H9 (cell line): ENCODE data around the gene ABCA13. TPM values are rescaled to one million over a fixed set of nuclear protein-coding genes. Genes with fewer than 3 reads are reported as not detected.

Experiments used
- DNase-seq: peaks from one replicate; pipeline ENCODE4 v3.0.0-alpha.2; 2017
- H2AFZ ChIP-seq: one replicate; pipeline ENCODE4 v1.6.1; 2013; ENCODE audit warnings: mild to moderate bottlenecking, low read length, control low read depth, moderate library complexity
- H2AK5ac ChIP-seq: 2 replicates; pipeline ENCODE4 v1.6.1; 2013; ENCODE audit warnings: low read length, control low read depth, mixed read lengths; ENCODE audit not compliant: insufficient read length
- H2BK120ac ChIP-seq: one replicate; pipeline ENCODE4 v1.6.1; 2013; ENCODE audit warnings: low read depth, mild to moderate bottlenecking, low read length, control low read depth, inconsistent platforms; ENCODE audit not compliant: poor library complexity, severe bottlenecking
- H2BK12ac ChIP-seq: 2 replicates; pipeline ENCODE4 v1.6.1; 2013; ENCODE audit warnings: low read length, control low read depth, mixed read lengths, low read depth; ENCODE audit not compliant: insufficient read length
- H2BK15ac ChIP-seq: 2 replicates; pipeline ENCODE4 v1.6.1; 2013; ENCODE audit warnings: low read depth, low read length, control low read depth
- H2BK20ac ChIP-seq: one replicate; pipeline ENCODE4 v1.6.1; 2013; ENCODE audit warnings: low read depth, mild to moderate bottlenecking, low read length, control low read depth, inconsistent platforms; ENCODE audit not compliant: poor library complexity, severe bottlenecking
- H2BK5ac ChIP-seq: 2 replicates; pipeline ENCODE4 v1.6.1; 2013; ENCODE audit warnings: low read length, control low read depth, mixed read lengths; ENCODE audit not compliant: insufficient read length
- H3K14ac ChIP-seq: 2 replicates; pipeline ENCODE4 v1.6.1; 2013; ENCODE audit warnings: low read length, control low read depth; ENCODE audit not compliant: insufficient read depth
- H3K18ac ChIP-seq: 2 replicates; pipeline ENCODE4 v1.6.1; 2013; ENCODE audit warnings: low read depth, mild to moderate bottlenecking, mixed read lengths, low read length, control low read depth; ENCODE audit not compliant: insufficient read length
- H3K23ac ChIP-seq: 2 replicates; pipeline ENCODE4 v1.6.1; 2013; ENCODE audit warnings: low read length, control low read depth, mixed read lengths, low read depth; ENCODE audit not compliant: insufficient read length
- H3K23me2 ChIP-seq: 2 replicates; pipeline ENCODE4 v1.6.1; 2013; ENCODE audit warnings: low read depth, mild to moderate bottlenecking, mixed read lengths, low read length, control low read depth; ENCODE audit not compliant: insufficient read length, poor library complexity, severe bottlenecking
- H3K27ac ChIP-seq: 2 replicates; pipeline ENCODE4 v1.5.1; 2013; ENCODE audit warnings: low read length, control low read depth, mixed read lengths, low read depth; ENCODE audit not compliant: insufficient read length
- H3K27me3 ChIP-seq: 2 replicates; pipeline ENCODE4 v1.6.1; 2013; ENCODE audit warnings: low read length, control low read depth, inconsistent platforms; ENCODE audit not compliant: insufficient read depth
- H3K4ac ChIP-seq: 2 replicates; pipeline ENCODE4 v1.6.1; 2013; ENCODE audit warnings: low read depth, mild to moderate bottlenecking, control low read depth, inconsistent platforms, low read length, moderate library complexity
- H3K4me1 ChIP-seq: 2 replicates; pipeline ENCODE4 v1.6.1; 2013; ENCODE audit warnings: low read length, control low read depth, inconsistent platforms; ENCODE audit not compliant: insufficient read depth
- H3K4me2 ChIP-seq: 2 replicates; pipeline ENCODE4 v1.6.1; 2013; ENCODE audit warnings: low read length, control low read depth, mixed read lengths; ENCODE audit not compliant: insufficient read length, insufficient read depth
- H3K56ac ChIP-seq: 2 replicates; pipeline ENCODE4 v1.6.1; 2013; ENCODE audit warnings: low read depth, mild to moderate bottlenecking, mixed read lengths, low read length, control low read depth; ENCODE audit not compliant: insufficient read length
- H3K79me1 ChIP-seq: 2 replicates; pipeline ENCODE4 v1.6.1; 2013; ENCODE audit warnings: low read depth, mild to moderate bottlenecking, moderate library complexity, low read length, control low read depth, inconsistent platforms; ENCODE audit not compliant: insufficient read depth, poor library complexity, severe bottlenecking
- H3K79me2 ChIP-seq: 2 replicates; pipeline ENCODE4 v1.6.1; 2013; ENCODE audit warnings: low read length, control low read depth, inconsistent platforms; ENCODE audit not compliant: insufficient read depth
- H3K9ac ChIP-seq: 2 replicates; pipeline ENCODE4 v1.6.1; 2013; ENCODE audit warnings: low read length, control low read depth, mixed read lengths; ENCODE audit not compliant: insufficient read length; ENCODE audit errors: extremely low read depth
- H3K9me3 ChIP-seq: one replicate; pipeline ENCODE4 v1.6.1; 2013; ENCODE audit warnings: low read depth, low read length, inconsistent platforms; ENCODE audit not compliant: control insufficient read depth
- H3T11ph ChIP-seq: one replicate; pipeline ENCODE4 v1.6.1; 2013; ENCODE audit warnings: mild to moderate bottlenecking, low read length, control low read depth, inconsistent platforms
- H4K20me1 ChIP-seq: one replicate; pipeline ENCODE4 v1.6.1; 2013; ENCODE audit not compliant: control insufficient read depth, insufficient read length, insufficient read depth
- H4K5ac ChIP-seq: 2 replicates; pipeline ENCODE4 v1.6.1; 2013; ENCODE audit warnings: low read depth, mild to moderate bottlenecking, mixed read lengths, low read length, control low read depth; ENCODE audit not compliant: insufficient read length
- H4K8ac ChIP-seq: replicated peaks from 2 replicates; pipeline ENCODE4 v1.6.1; 2013; ENCODE audit warnings: low read length, control low read depth, mixed read lengths, low read depth; ENCODE audit not compliant: insufficient read length
- H4K91ac ChIP-seq: 2 replicates; pipeline ENCODE4 v1.6.1; 2013; ENCODE audit warnings: low read depth, mild to moderate bottlenecking, moderate library complexity, mixed read lengths, low read length, control low read depth; ENCODE audit not compliant: insufficient read length
- H3K27ac Mint-ChIP-seq, 3 experiments: 2 replicates in 2 of 3; 3 replicates in 1 of 3; pipeline ENCODE4 v1.8.0; 2020 to 2021; ENCODE audit warnings: mixed read lengths in 3 of 3, mild to moderate bottlenecking in 1 of 3, moderate library complexity in 1 of 3
- H3K27me3 Mint-ChIP-seq: 2 replicates; pipeline ENCODE4 v1.8.0; 2021; ENCODE audit warnings: low read depth, mild to moderate bottlenecking, moderate library complexity, mixed read lengths
- H3K36me3 Mint-ChIP-seq, 3 experiments: 2 replicates in 2 of 3; 3 replicates in 1 of 3; pipeline ENCODE4 v1.8.0; 2020 to 2021; ENCODE audit warnings: low read depth in 3 of 3, mixed read lengths in 3 of 3; ENCODE audit not compliant: insufficient read depth in 1 of 3
- H3K4me1 Mint-ChIP-seq, 2 experiments: 2 replicates each; pipeline ENCODE4 v1.8.0; 2020; ENCODE audit warnings: mixed read lengths in 2 of 2
- H3K4me3 Mint-ChIP-seq, 2 experiments: 2 replicates in 1 of 2; 3 replicates in 1 of 2; pipeline ENCODE4 v1.8.0; 2020 to 2021; ENCODE audit warnings: mild to moderate bottlenecking in 2 of 2, mixed read lengths in 2 of 2, moderate library complexity in 1 of 2
- H3K9me3 Mint-ChIP-seq, 2 experiments: 2 replicates in 1 of 2; 3 replicates in 1 of 2; pipeline ENCODE4 v1.8.0; 2020; ENCODE audit warnings: mild to moderate bottlenecking in 2 of 2, mixed read lengths in 2 of 2, moderate library complexity in 1 of 2
- WGBS: extraction: QIAGEN DNeasy Blood & Tissue Kit; methylation state at CpG from one replicate; pipeline ENCODE4 v1.1.7; 2013; ENCODE audit warnings: missing lambda C conversion rate, low lambda C conversion rate, mixed read lengths; ENCODE audit not compliant: insufficient read length; ENCODE audit errors: extremely low coverage; 5-methylcytosine and 5-hydroxymethylcytosine counted together
- total RNA-seq: library from RNA; stranded (reverse); gene quantifications from 2 replicates; pipeline ENCODE4 v1.2.1, GENCODE V29; 2021
- TF ChIP-seq, protein P1 (sequence below): fragments of 200-600 bp; sonication (generic); conservative IDR thresholded peaks from 3 replicates; pipeline ENCODE4 v1.8.0; 2021; ENCODE audit warnings: antibody characterized with exemption, mild to moderate bottlenecking

Gene ABCA13
- total RNA-seq, 1 experiment from 2014 or later = 0.11 TPM

DNA sequence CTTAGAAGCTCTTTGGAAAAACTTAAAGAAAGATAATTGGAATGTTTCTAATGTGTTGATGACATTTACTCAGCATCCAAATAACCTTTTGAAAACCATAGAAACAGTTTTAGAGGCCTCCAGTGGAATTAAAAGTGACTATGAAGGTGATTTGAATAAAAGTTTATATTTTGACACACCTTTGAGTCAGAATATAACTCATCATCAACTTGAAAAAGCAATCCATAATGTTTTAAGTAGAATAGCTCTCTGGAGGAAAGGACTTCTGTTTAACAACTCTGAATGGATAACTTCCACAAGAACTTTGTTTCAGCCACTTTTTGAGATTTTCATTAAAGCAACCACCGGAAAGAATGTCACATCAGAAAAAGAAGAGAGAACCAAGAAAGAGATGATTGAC, 108.2 kb downstream of the ABCA13 start:
- H3K4me1 Mint-ChIP-seq = no peaks in the 10 kb centered on the region

More for the DNA sequence above, 108.2 kb downstream of the ABCA13 start:
- no peak overlapping the region for H3K27ac ChIP-seq
- H3K18ac ChIP-seq = no peak overlapping the region
- no peaks in the 10 kb centered on the region for H3K23me2 ChIP-seq
- no peak for DNase-seq
- no peak overlapping the region for H4K8ac ChIP-seq
- H3K79me1 ChIP-seq = no peaks in the 10 kb centered on the region
- H3T11ph ChIP-seq = no peak overlapping the region
- H3K14ac ChIP-seq = no peak overlapping the region
- no peaks in the 10 kb centered on the region for H3K4me1 ChIP-seq
- no peak overlapping the region for H2BK12ac ChIP-seq
- H2BK15ac ChIP-seq = no peak overlapping the region
- H2AK5ac ChIP-seq = no peak overlapping the region
- no peak overlapping the region for H2BK5ac ChIP-seq
- no peak overlapping the region for H3K56ac ChIP-seq
- no peak overlapping the region for H3K4ac ChIP-seq
- no peak overlapping the region for H4K91ac ChIP-seq
- no CpG with 5 or more reads among the region's 1 CpG for WGBS
- Mint-ChIP-seq H3K27ac (no peak overlapping the region), H3K4me3 (no peak overlapping the region), H3K9me3 (no peaks in the 10 kb centered on the region), H3K27me3 (no peaks in the 10 kb centered on the region), H3K36me3 (peaks cover 0 to 1% (median 0%) of the 10 kb centered on the region in 3 experiments; a peak in 1 of 7 replicates)
- TF ChIP-seq, protein P1, sequence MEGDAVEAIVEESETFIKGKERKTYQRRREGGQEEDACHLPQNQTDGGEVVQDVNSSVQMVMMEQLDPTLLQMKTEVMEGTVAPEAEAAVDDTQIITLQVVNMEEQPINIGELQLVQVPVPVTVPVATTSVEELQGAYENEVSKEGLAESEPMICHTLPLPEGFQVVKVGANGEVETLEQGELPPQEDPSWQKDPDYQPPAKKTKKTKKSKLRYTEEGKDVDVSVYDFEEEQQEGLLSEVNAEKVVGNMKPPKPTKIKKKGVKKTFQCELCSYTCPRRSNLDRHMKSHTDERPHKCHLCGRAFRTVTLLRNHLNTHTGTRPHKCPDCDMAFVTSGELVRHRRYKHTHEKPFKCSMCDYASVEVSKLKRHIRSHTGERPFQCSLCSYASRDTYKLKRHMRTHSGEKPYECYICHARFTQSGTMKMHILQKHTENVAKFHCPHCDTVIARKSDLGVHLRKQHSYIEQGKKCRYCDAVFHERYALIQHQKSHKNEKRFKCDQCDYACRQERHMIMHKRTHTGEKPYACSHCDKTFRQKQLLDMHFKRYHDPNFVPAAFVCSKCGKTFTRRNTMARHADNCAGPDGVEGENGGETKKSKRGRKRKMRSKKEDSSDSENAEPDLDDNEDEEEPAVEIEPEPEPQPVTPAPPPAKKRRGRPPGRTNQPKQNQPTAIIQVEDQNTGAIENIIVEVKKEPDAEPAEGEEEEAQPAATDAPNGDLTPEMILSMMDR = no peak
- no peaks in the 10 kb centered on the region for H3K9me3 ChIP-seq
- no peaks in the 10 kb centered on the region for H3K79me2 ChIP-seq
- H2AFZ ChIP-seq = no peak overlapping the region
- no peaks in the 10 kb centered on the region for H4K20me1 ChIP-seq
- no peak overlapping the region for H2BK120ac ChIP-seq
- H2BK20ac ChIP-seq = no peak overlapping the region
- H3K9ac ChIP-seq = no peak overlapping the region
- no peak overlapping the region for H4K5ac ChIP-seq
- no peak overlapping the region for H3K23ac ChIP-seq
- H3K27me3 ChIP-seq = no peaks in the 10 kb centered on the region
- no peak overlapping the region for H3K4me2 ChIP-seq
